Hematopoietic multipotent progenitor cell treated with erythropoietin and hydrocortisone succinate and interleukin-3 and kit ligand, for 4 days (in vitro differentiated cells): ENCODE data around the gene GCC2.
"Not testable (repeated sequence)": the region's sequence is repeated elsewhere in the genome, so short reads cannot be mapped to it uniquely, and the experiment has no call there.

Experiments used
- DNase-seq: peaks from one replicate; pipeline ENCODE4 v3.0.0-alpha.2; 2015

GCC2 gene

DNA sequence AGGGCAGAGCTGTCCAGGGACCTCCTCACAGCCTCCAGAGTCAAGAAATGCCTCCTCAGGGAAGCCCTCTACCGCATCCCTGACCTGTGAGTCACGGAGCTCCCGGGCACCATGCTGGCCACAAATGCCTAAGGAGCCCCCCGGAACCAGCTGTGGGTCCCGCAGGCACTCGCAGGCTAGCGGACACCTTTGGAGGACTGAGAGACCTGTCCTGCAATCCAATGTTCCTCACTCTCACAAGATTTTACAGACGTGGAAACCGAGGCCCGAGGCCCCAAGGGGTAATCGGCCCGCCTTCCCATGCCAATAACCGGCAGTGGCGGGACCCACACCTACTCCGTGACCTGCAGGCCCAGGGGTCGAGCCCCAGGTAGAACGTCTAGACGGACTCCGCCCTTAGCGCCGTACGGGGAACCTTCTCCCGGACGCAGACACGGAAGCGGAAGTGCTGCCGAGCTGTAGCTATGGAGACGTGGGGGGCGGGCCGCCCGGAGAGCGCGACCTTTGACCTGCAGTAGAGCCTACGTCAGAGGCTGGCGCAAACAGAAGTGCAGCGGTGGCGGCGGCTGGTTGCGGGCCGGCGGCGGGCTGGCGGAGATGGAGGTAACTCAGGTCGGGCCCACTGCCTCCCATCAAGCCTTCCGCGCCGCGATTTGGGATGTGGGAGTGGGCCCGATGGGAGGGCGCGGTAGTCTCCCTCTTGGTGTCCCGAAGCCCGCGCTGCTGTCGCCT, at the start of gene GCC2:
TSS of gene GCC2 (plus strand) at position 529 of the 732 bp plus-strand sequence. CDS start at position 598, 69 bp downstream.
- peak; percentile 98 for DNase-seq

DNA sequence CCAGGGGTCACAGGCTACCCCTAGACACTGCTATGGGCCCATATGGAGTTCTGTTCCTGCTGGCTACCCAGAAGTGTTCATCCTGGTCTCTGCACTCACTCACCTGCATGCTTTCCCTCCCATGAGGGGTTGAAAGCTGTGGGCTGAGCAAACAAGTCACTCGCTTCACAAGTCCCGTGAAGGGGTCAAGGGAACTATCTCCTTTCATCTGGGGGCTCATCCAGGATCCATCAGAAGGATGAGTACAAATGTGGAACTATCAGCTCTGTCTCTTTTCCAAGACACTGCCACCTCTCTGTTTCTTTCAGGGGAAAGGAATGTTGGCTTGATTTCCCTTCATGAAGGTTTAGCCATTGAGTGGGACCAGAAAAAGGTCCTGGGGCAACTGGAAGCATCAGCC, 49.5 kb upstream of the GCC2 start:
- DNase-seq = no peak

GRCh38 chr2:108401800-108402199, 47.2 kb upstream of the GCC2 start:
- DNase-seq = no peak

DNA sequence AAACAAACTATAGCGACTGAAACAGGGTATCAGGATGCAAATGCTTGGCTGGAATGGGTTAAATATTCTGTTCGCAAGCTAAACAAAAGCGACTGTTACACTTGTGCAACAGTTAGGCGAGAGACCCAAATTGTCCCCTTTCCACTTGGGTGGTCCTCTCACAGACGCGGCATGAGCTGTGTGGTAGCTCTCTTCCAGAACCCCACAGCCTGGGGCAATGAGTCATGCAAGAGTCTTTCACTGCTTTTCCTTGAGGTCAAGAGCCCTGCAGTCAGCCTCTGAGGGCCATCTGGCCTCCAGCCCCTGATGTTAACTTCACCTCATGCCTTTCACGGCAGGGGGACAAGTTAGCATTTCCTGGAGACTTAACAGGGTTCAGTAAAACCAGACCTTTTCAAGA, 45.5 kb upstream of the GCC2 start:
- DNase-seq = no peak

- DNase-seq = no peak
These were observed 44.1 kb upstream of the GCC2 start for GRCh38 chr2:108404784-108405397.

DNA sequence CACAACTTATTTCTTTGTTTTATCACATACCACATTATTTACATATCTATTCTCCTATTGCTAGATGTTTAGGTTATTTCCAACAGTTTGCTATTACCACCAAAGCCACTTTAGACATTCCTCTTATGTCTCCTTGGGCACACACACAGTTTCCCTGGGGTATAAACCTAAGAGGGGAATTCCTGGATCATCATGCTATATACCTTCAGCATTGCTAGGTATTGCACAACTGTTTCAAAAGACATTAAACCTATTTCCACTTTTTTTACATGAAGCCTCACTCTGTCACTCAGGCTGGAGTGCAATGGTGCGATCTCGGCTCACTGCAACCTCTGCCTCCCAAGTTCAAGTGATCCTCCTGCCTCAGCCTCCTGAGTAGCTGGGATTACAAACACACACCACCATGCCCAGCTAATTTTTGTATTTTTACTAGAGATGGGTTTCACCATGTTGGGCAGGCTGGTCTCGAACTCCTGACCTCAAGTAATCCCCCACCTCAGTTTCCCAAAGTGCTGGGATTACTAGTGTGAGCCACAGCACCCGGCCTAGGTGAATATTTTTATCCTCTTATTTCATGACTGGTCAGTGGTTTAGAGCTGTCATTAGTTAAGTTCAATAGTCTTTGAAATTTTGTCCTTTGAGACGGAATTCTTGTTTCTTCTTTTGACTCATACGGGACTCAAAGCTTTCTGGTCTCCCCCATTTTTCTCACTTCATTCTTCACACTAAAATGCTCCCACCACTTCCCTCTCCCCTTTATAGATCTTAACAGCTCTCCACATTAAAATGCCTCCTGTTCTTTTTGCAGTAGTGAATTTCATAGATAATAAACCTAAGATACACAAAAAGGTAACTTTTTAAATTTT, 40.9 kb upstream of the GCC2 start:
- no peak for DNase-seq

DNA sequence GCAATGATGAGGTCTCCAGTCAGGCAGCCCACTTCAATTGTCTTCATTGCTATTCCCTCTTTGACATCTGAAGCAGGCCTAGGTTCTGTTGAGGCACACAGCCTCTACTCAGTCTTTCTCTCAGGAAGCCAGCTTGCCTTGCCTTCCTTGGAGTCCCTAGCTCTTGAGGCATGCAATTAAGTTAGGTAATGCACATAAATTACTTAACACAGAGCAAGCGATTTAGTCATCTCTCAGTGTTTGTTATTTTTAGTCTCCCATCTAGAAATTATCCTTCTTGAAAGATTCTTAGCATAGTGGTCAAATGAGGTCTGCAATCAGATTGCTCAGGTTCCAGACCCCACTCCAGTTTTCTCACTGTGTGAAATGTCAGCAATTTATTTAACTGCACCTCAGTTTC, 39.2 kb upstream of the GCC2 start:
- DNase-seq = no peak

- no peak for DNase-seq
These were observed 35.9 kb upstream of the GCC2 start for GRCh38 chr2:108412995-108413710.

GRCh38 chr2:108413711-108414095, 35.3 kb upstream of the GCC2 start:
- DNase-seq = no peak

DNA sequence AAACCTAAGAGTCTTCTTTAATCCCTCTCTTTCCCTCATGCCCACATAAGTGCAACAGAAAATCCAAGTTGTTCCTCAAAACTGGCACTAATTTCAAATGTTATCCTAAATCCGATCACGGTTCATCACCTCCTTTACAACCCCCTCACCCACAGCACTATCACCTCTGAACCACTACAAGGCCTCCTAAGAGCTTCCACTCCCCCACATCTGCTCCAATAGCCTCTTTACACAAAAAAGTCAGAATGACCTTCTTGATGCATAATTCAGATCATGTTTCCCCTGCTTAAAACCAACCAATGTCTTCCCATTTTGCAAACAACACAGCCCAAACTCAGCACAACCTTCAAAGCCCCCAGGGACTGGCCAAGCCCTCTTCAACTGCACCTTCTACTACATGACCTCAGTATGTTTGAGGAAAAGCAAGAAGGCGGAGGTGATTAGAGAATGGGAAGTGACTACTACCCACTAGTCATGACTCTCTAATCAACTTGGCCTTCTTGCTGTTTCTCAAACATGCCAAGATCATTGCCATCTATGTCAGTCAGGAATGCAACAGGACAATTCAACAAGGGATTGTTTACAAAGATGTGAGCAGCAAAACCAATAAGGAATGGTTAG, 34.6 kb upstream of the GCC2 start:
- DNase-seq = no peak

- no peak for DNase-seq
These were observed 34.1 kb upstream of the GCC2 start for GRCh38 chr2:108414945-108415344.

GRCh38 chr2:108417254-108417653, 31.8 kb upstream of the GCC2 start:
- peak; percentile 15 for DNase-seq

GRCh38 chr2:108418416-108418815, 30.6 kb upstream of the GCC2 start:
- DNase-seq = no peak

DNA sequence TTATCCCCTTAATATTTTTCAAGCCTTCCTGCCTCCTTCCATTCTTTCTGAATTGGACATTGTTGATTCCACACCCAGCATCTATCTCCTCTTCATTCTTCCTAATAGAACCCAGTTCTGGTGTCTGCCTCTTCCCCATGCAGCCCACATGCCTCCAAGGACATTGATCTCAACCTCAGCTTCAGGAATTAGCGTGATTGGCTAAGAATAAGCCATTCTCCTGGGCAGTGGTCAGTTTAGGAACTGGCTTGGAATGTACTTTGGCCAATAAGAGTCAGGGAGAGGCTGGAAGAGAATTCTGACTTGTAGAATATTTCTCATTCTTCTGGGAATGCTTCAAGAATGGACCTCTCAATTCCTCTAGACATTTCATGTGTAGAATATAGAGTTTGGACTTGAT, 25.9 kb upstream of the GCC2 start:
- DNase-seq = no peak

- no peak for DNase-seq
These were observed 25.3 kb upstream of the GCC2 start for GRCh38 chr2:108423502-108424251.

GRCh38 chr2:108428286-108429009, 20.6 kb upstream of the GCC2 start:
- no peak for DNase-seq

GRCh38 chr2:108435578-108435977, 13.4 kb upstream of the GCC2 start:
- DNase-seq = not testable (repeated sequence)

DNA sequence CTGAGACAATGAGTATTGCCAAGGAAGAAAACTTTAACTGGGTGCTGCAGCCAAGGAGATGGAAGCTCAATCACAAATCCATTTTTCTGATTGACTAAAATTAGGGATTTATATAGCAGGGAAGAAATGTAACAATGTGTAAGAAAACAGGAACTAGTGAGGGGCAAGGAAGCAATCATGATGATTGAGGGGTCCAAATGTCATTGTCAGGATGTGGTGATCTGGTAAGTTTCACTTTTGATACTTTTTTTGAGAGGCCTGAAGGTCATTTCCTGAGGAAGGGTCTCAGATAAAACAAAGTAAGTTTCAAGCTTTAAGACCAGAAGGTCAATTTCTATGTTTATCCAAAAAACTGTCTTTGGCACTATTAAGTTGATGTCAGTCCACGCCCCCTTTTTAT, 12.0 kb upstream of the GCC2 start:
- peak; percentile 8 for DNase-seq

GRCh38 chr2:108441712-108442111, 7.3 kb upstream of the GCC2 start:
- no peak for DNase-seq

- peak; percentile 81 for DNase-seq
These were observed 3.8 kb upstream of the GCC2 start for GRCh38 chr2:108444941-108445840.
